ENCODE measurements around the gene GSTO2. TPM values are rescaled to one million over a fixed set of nuclear protein-coding genes. Genes with fewer than 3 reads are reported as not detected.

The GSTO2 gene
- total and polyA plus RNA-seq, 2 of the 13 experiments (the other 11 are each of a cell fraction or from before 2014, with no cell fraction given): 2.1 to 7.9 TPM

GRCh38 chr10:104331208-104331838 lies 62.3 kb downstream of the GSTO2 start (continued):
- TF ChIP-seq HMGXB3 (CRISPR knock-in tag; IDR thresholded peaks at IDR 0.05; ENCODE audit: borderline replicate concordance) (no peak), RNF219 (CRISPR knock-in tag; IDR thresholded peaks at IDR 0.05) (no peak), MAX (IDR thresholded peaks at IDR 0.05) (peak; percentile 60), ZSCAN9 (CRISPR knock-in tag; IDR thresholded peaks at IDR 0.05; ENCODE audit: borderline replicate concordance) (no peak), XRCC5 (optimal IDR thresholded peaks at IDR 0.05; ENCODE audit: low read length) (peak; percentile 12), GFI1 (CRISPR knock-in tag; IDR thresholded peaks at IDR 0.05; ENCODE audit: borderline replicate concordance) (no peak), MED13 (CRISPR knock-in tag; IDR thresholded peaks at IDR 0.05) (no peak), ZBTB40 (IDR thresholded peaks at IDR 0.05) (no peak), ZBTB40 (CRISPR knock-in tag; IDR thresholded peaks at IDR 0.05) (no peak)
- TF ChIP-seq, protein P1, sequence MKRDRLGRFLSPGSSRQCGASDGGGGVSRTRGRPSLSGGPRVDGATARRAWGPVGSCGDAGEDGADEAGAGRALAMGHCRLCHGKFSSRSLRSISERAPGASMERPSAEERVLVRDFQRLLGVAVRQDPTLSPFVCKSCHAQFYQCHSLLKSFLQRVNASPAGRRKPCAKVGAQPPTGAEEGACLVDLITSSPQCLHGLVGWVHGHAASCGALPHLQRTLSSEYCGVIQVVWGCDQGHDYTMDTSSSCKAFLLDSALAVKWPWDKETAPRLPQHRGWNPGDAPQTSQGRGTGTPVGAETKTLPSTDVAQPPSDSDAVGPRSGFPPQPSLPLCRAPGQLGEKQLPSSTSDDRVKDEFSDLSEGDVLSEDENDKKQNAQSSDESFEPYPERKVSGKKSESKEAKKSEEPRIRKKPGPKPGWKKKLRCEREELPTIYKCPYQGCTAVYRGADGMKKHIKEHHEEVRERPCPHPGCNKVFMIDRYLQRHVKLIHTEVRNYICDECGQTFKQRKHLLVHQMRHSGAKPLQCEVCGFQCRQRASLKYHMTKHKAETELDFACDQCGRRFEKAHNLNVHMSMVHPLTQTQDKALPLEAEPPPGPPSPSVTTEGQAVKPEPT (CRISPR knock-in tag; IDR thresholded peaks at IDR 0.05; ENCODE audit: low read depth): 0 out of 2 replicates have a peak, but pooled peaks have one; percentile 45

All from HepG2 (cell line).